H1 (cell line): ENCODE measurements around the gene TRIM51G.
"Not testable (repeated sequence)": the region's sequence is repeated elsewhere in the genome, so short reads cannot be mapped to it uniquely, and the experiment has no call there.

ENCODE experiments used
- BCL11A ChIP-seq, 2 experiments: IDR thresholded peaks; one replicate each; pipeline ENCODE4 v1.6.1; 2011; ENCODE audit warnings: low read depth in 2 of 2, low read length in 2 of 2, mild to moderate bottlenecking in 2 of 2
- CBX5 ChIP-seq: fragments of 300-800, 300-1000 bp; sonication (generic); IDR thresholded peaks from 2 replicates; pipeline ENCODE4 v1.7.1; 2016; ENCODE audit warnings: antibody characterized with exemption, low read length, low read depth
- CTCF ChIP-seq, 3 experiments: IDR thresholded peaks; 1 replicate in 2 of 3; 2 replicates in 1 of 3; pipeline versions ENCODE4 v1.5.1 to v1.6.1; 2011; ENCODE audit warnings: low read length in 3 of 3, mild to moderate bottlenecking in 3 of 3, inconsistent platforms in 2 of 3, low read depth in 1 of 3, moderate library complexity in 1 of 3; ENCODE audit not compliant: insufficient read depth in 1 of 3; ENCODE audit errors: control extremely low read depth in 1 of 3
- EP300 ChIP-seq, 2 experiments: IDR thresholded peaks; 1 replicate in 1 of 2; 2 replicates in 1 of 2; pipeline ENCODE4 v1.6.1; 2011 to 2012; ENCODE audit warnings: low read depth in 2 of 2, low read length in 2 of 2, mild to moderate bottlenecking in 2 of 2, borderline replicate concordance in 1 of 2, inconsistent platforms in 1 of 2, moderate library complexity in 1 of 2
- EZH2 ChIP-seq: fragments of 200-600 bp; sonication (generic); IDR thresholded peaks from 2 replicates; pipeline ENCODE4 v1.7.1; 2012; ENCODE audit warnings: low read depth, mild to moderate bottlenecking, moderate library complexity, low read length, inconsistent platforms; ENCODE audit not compliant: severe bottlenecking
- PHF8 ChIP-seq: fragments of 200-600 bp; sonication (generic); conservative IDR thresholded peaks from 2 replicates; pipeline ENCODE4 v1.7.1; 2012; ENCODE audit warnings: low read depth, mild to moderate bottlenecking, inconsistent platforms, low read length, moderate library complexity
- POLR2A ChIP-seq, 2 experiments: IDR thresholded peaks; 1 replicate in 1 of 2; 2 replicates in 1 of 2; pipeline ENCODE4 v1.6.1; 2011; ENCODE audit warnings: low read depth in 2 of 2, low read length in 2 of 2, mild to moderate bottlenecking in 2 of 2; ENCODE audit errors: control extremely low read depth in 1 of 2
- POLR2AphosphoS5 ChIP-seq: IDR thresholded peaks from 2 replicates; pipeline ENCODE4 v1.6.1; 2011; ENCODE audit warnings: low read depth, low read length
- RXRA ChIP-seq: IDR thresholded peaks from 2 replicates; pipeline ENCODE4 v1.6.1; 2011; ENCODE audit warnings: low read depth, mild to moderate bottlenecking, low read length, moderate library complexity; ENCODE audit not compliant: insufficient read depth
- SP2 ChIP-seq: IDR thresholded peaks from 2 replicates; pipeline ENCODE4 v1.6.1; 2012; ENCODE audit warnings: mild to moderate bottlenecking, low read length, inconsistent platforms
- USF2 ChIP-seq: IDR thresholded peaks from 2 replicates; pipeline ENCODE4 v1.6.1; 2011; ENCODE audit warnings: low read length, improper control_type of control experiment

- TF ChIP-seq BCL11A (IDR thresholded peaks at IDR 0.05; ENCODE audit: low read depth in 2 of 2, low read length in 2 of 2); EP300 (IDR thresholded peaks at IDR 0.05; ENCODE audit: borderline replicate concordance in 1 of 2, low read depth in 2 of 2, low read length in 2 of 2); POLR2A (IDR thresholded peaks at IDR 0.05; ENCODE audit: control extremely low read depth in 1 of 2, low read depth in 2 of 2, low read length in 2 of 2); SP2; CTCF (IDR thresholded peaks at IDR 0.05; ENCODE audit: control extremely low read depth in 1 of 3, insufficient read depth in 1 of 3, low read depth in 1 of 3, low read length in 3 of 3); PHF8; CBX5; POLR2AphosphoS5; EZH2; USF2; RXRA: not testable (repeated sequence)
Measured at GRCh38 chr11:48983785-48984184, at the start of gene TRIM51G.
